Eye (tissue), 1 donor: Measurements from ENCODE around the gene MMP27.
"Not testable (repeated sequence)": the region's sequence is repeated elsewhere in the genome, so short reads cannot be mapped to it uniquely, and the experiment has no call there.

Experiments
- DNase-seq: peaks from one replicate; pipeline ENCODE4 v3.0.0-alpha.2; 2015

The MMP27 gene

GRCh38 chr11:102705626-102706025 is at the start of gene MMP27:
TSS of gene MMP27 (minus strand) at chr11:102705769. CDS start at chr11:102705714, 55 bp downstream.
- peak; percentile 17 for DNase-seq

- no peak for DNase-seq
Observed at GRCh38 chr11:102753267-102753666, 47.7 kb upstream of the MMP27 start.

- DNase-seq, result no peak
Observed at GRCh38 chr11:102751673-102752072, 46.1 kb upstream of the MMP27 start.

GRCh38 chr11:102749101-102749722 is 43.6 kb upstream of the MMP27 start:
- DNase-seq, result no peak

- DNase-seq, result not testable (repeated sequence)
Observed at GRCh38 chr11:102746746-102747578, 41.4 kb upstream of the MMP27 start.

- DNase-seq, result peak; percentile 4
Observed at GRCh38 chr11:102734650-102735049, 29.1 kb upstream of the MMP27 start.

GRCh38 chr11:102733232-102733875 is 27.8 kb upstream of the MMP27 start:
- peak; percentile 6 for DNase-seq

GRCh38 chr11:102730944-102731343 is 25.4 kb upstream of the MMP27 start:
- DNase-seq, result not testable (repeated sequence)

GRCh38 chr11:102729849-102730815 is 24.6 kb upstream of the MMP27 start:
- DNase-seq, result peak; percentile 62

- DNase-seq, result no peak
Observed at GRCh38 chr11:102727890-102728289, 22.3 kb upstream of the MMP27 start.

- DNase-seq, result no peak
Observed at GRCh38 chr11:102724904-102725500, 19.4 kb upstream of the MMP27 start, which contains the start of gene MMP8. TSS of gene MMP8 (minus strand) at chr11:102724954. CDS start at chr11:102724855, 99 bp downstream.

- DNase-seq, result no peak
Observed at GRCh38 chr11:102722821-102723220, 17.3 kb upstream of the MMP27 start.

GRCh38 chr11:102719620-102720277 is 14.2 kb upstream of the MMP27 start:
- no peak for DNase-seq

GRCh38 chr11:102717280-102717679 is 11.7 kb upstream of the MMP27 start:
- DNase-seq, result no peak

GRCh38 chr11:102716527-102716926 is 11.0 kb upstream of the MMP27 start:
- DNase-seq, result no peak

GRCh38 chr11:102712137-102712536 is 6.6 kb upstream of the MMP27 start:
- DNase-seq, result no peak

GRCh38 chr11:102709201-102709945 is 3.8 kb upstream of the MMP27 start:
- DNase-seq, result no peak

- DNase-seq, result no peak
Observed at GRCh38 chr11:102708654-102709053, 3.1 kb upstream of the MMP27 start.

GRCh38 chr11:102704841-102705240 is 728 bp downstream of the MMP27 start:
- DNase-seq, result no peak

- DNase-seq, result no peak
Observed at GRCh38 chr11:102703826-102704493, 1.6 kb downstream of the MMP27 start.
